Testis (tissue), 3 donors: Measurements from ENCODE around the gene NMNAT3. TPM values are rescaled to one million over a fixed set of nuclear protein-coding genes. Genes with fewer than 3 reads are reported as not detected.

ENCODE experiments used
- DNase-seq: peaks from one replicate; pipeline ENCODE4 v3.0.0-alpha.2; 2019
- H3K27ac ChIP-seq, 2 donors: fragments of 200-600 bp; sonication (generic); one replicate each; pipeline ENCODE4 v1.5.1; 2019
- H3K27me3 ChIP-seq: fragments of 200-600 bp; sonication (generic); one replicate; pipeline ENCODE4 v1.5.1; 2019
- H3K36me3 ChIP-seq: fragments of 200-600 bp; sonication (generic); one replicate; pipeline ENCODE4 v1.5.1; 2017; ENCODE audit warnings: low read depth; ENCODE audit errors: missing control alignments
- H3K4me1 ChIP-seq: fragments of 200-600 bp; sonication (generic); one replicate; pipeline ENCODE4 v1.5.1; 2019
- H3K4me3 ChIP-seq, 2 donors: fragments of 200-600 bp; sonication (generic); one replicate each; pipeline ENCODE4 v1.5.1; 2017 to 2019
- H3K9me3 ChIP-seq: fragments of 200-600 bp; sonication (generic); one replicate; pipeline ENCODE4 v1.5.1; 2017
- CTCF ChIP-seq, 3 experiments: fragments of 450-650 bp in 2 of 3; fragments of 200-600 bp in 1 of 3; sonication (generic) in 1 of 3; IDR thresholded peaks; one replicate each; pipeline ENCODE4 v1.5.1; 2016 to 2019; ENCODE audit warnings: antibody characterized with exemption in 3 of 3, mild to moderate bottlenecking in 2 of 3, moderate library complexity in 1 of 3
- POLR2A ChIP-seq: fragments of 450-650 bp; IDR thresholded peaks from one replicate; pipeline ENCODE4 v1.6.1; 2017; ENCODE audit warnings: antibody characterized with exemption, mild to moderate bottlenecking, moderate library complexity
- WGBS, 2 donors: methylation state at CpG; one replicate each; pipeline ENCODE4 v1.1.5; 2018; 5-methylcytosine and 5-hydroxymethylcytosine counted together
- intact Hi-C: fragments of 100-400 bp; cut with DNase I; formaldehyde crosslinking; loops from one replicate; pipeline ENCODE4 v1.15.1; 2023; ENCODE audit warnings: low total_unique reads
- polyA plus RNA-seq: library from polyadenylated mRNA; stranded (reverse); fragments of 350-450 nt; fragmentation: Illumina TruSeq; extraction: RNeasy Lipid Tissue Mini Kit (QIAGEN cat#74804); gene quantifications from one replicate; pipeline ENCODE4 v1.2.3, GENCODE V29; 2014; ENCODE audit warnings: low read depth, low replicate concordance; ENCODE audit not compliant: insufficient read depth
- total RNA-seq, 2 donors: library from RNA; depleted of rRNA; stranded (reverse); fragments of >200 nt; gene quantifications; one replicate each; pipeline ENCODE4 v1.2.3, GENCODE V29; 2016

Gene NMNAT3
- total and polyA plus RNA-seq, 3 donors from 2014 or later: 21.1 to 76.5 (median 23.9) TPM

- no peak for TF ChIP-seq CTCF (IDR thresholded peaks at IDR 0.05)
- no peak for TF ChIP-seq POLR2A
- Histone ChIP-seq H3K36me3 (no peaks in the 10 kb centered on the region), H3K4me1 (no peaks in the 10 kb centered on the region), H3K27me3 (no peaks in the 10 kb centered on the region), H3K27ac (no peak overlapping the region), H3K9me3 (no peaks in the 10 kb centered on the region), H3K4me3 (no peak overlapping the region)
- DNase-seq: no peak
- intact Hi-C loops: no loop called here
- WGBS, 2 donors: 46 to 48% methylated on average over 1 of the region's 1 CpG
Measured at GRCh38 chr3:139619484-139619883, 58.3 kb downstream of the NMNAT3 start.

- 71 to 79% methylated on average over 3 of the region's 3 CpGs for WGBS, 2 donors
- TF ChIP-seq POLR2A: no peak
- no peak for TF ChIP-seq CTCF (IDR thresholded peaks at IDR 0.05)
- H3K4me1 ChIP-seq: no peaks in the 10 kb centered on the region
- no peak overlapping the region for H3K27ac ChIP-seq
- no peaks in the 10 kb centered on the region for H3K9me3 ChIP-seq
- no peaks in the 10 kb centered on the region for H3K27me3 ChIP-seq
- H3K4me3 ChIP-seq: no peak overlapping the region
- intact Hi-C loops: no loop called here
- H3K36me3 ChIP-seq: no peaks in the 10 kb centered on the region
- no peak for DNase-seq
Measured at GRCh38 chr3:139617672-139618268, 60.0 kb downstream of the NMNAT3 start.

GRCh38 chr3:139611528-139611927 lies 66.2 kb downstream of the NMNAT3 start:
- 89 to 94% methylated on average over 5 of the region's 5 CpGs for WGBS, 2 donors
- no peak for DNase-seq

GRCh38 chr3:139610886-139611285 lies 66.9 kb downstream of the NMNAT3 start:
- Histone ChIP-seq H3K4me1 (no peaks in the 10 kb centered on the region), H3K4me3 (no peak overlapping the region), H3K27ac (no peak overlapping the region), H3K27me3 (no peaks in the 10 kb centered on the region), H3K9me3 (no peaks in the 10 kb centered on the region), H3K36me3 (no peaks in the 10 kb centered on the region)
- 50 to 59% methylated on average over 4 of the region's 4 CpGs for WGBS, 2 donors
- TF ChIP-seq POLR2A: no peak
- no peak for TF ChIP-seq CTCF (IDR thresholded peaks at IDR 0.05)
- no peak for DNase-seq
- intact Hi-C loops: no loop called here

More at GRCh38 chr3:139611528-139611927, 66.2 kb downstream of the NMNAT3 start:
- TF ChIP-seq CTCF (IDR thresholded peaks at IDR 0.05): no peak
- TF ChIP-seq POLR2A: no peak
- H3K9me3 ChIP-seq: no peaks in the 10 kb centered on the region
- H3K4me1 ChIP-seq: no peaks in the 10 kb centered on the region
- no peaks in the 10 kb centered on the region for H3K36me3 ChIP-seq
- no peaks in the 10 kb centered on the region for H3K27me3 ChIP-seq
- H3K27ac ChIP-seq: no peak overlapping the region
- intact Hi-C loops: no loop called here
- H3K4me3 ChIP-seq: no peak overlapping the region

- 66 to 67% methylated on average over 3 of the region's 3 CpGs for WGBS, 2 donors
- no peak overlapping the region for H3K27ac ChIP-seq
Measured at GRCh38 chr3:139608924-139609323, 68.8 kb downstream of the NMNAT3 start.

More at GRCh38 chr3:139608924-139609323, 68.8 kb downstream of the NMNAT3 start:
- TF ChIP-seq CTCF (IDR thresholded peaks at IDR 0.05) (no peak), POLR2A (no peak)
- intact Hi-C loops: no loop called here
- H3K36me3 ChIP-seq: no peaks in the 10 kb centered on the region
- H3K4me3 ChIP-seq: no peak overlapping the region
- H3K27me3 ChIP-seq: no peaks in the 10 kb centered on the region
- no peaks in the 10 kb centered on the region for H3K4me1 ChIP-seq
- H3K9me3 ChIP-seq: no peaks in the 10 kb centered on the region
- no peak for DNase-seq
